GM19455 (cell line): Measurements from ENCODE around the gene HSD11B1L.
"Not testable (repeated sequence)": the region's sequence is repeated elsewhere in the genome, so short reads cannot be mapped to it uniquely, and the experiment has no call there.

Experiments
- ATAC-seq: cut with Tn5 transposase; IDR thresholded peaks from one replicate; pipeline ENCODE4 v1.9.1; 2021; ENCODE audit not compliant: unreplicated experiment

HSD11B1L gene

GRCh38 chr19:5686647-5687359, 6.0 kb downstream of the HSD11B1L start:
- peak; percentile 44 for ATAC-seq

DNA sequence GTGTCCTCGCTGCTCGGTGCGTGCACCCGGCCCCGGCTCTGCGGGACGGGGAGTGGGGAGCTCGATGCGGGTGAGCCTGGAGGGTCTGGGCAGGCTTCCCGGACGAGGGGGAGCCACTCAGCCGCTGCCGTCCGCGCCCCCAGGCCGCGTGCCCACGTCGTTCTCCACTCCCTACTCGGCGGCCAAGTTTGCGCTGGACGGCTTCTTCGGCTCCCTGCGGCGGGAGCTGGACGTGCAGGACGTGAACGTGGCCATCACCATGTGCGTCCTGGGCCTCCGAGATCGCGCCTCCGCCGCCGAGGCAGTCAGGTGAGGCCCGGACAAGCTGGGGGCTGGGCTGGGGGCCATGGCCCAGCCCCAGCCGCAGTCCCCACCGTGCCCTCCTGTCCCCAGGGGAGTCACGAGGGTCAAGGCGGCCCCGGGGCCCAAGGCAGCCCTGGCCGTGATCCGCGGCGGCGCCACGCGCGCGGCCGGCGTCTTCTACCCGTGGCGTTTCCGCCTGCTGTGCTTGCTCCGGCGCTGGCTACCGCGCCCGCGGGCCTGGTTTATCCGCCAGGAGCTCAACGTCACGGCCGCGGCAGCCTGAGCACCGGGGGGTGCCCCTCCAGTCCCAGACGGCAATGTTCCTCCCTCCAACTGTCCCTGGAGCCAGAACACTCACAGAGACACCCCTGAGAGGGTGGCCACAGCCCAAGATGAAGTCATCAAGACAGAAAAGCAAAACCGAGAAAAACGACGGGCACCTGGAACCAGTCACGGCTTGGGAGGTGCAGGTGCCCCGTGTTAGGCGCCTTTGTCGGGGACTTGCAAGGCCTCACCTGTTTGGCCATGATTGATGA, 6.8 kb downstream of the HSD11B1L start:
- no peak for ATAC-seq

DNA sequence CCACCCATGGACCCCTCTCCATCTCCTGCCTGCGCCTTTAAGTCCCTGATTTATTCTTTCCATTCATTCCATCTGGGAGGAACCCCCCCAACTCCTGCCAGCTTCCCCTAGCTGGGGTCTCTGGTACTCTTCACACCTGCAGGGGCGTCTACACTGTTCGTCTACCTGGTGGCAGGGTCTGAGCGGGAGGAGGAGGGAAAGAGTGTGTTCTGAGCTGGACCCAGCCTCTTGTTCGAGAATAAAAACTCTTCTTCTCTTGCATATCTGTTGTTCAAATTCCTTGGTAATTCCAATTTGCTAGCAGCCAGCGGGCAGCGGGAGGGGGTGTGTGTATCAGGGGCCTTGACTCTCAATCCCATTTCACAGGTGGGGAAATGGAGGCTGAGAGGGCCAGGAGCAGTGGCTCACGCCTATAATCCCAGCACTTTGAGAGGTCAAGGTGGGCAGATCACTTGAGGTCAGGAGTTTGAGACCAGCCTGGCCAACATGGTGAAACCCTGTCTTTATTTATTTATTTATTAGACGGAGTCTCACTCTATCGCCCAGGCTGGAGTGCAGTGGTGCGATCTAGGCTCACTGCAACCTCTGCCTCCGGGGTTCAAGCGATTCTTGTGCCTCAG, 7.5 kb downstream of the HSD11B1L start:
- ATAC-seq, result not testable (repeated sequence)

GRCh38 chr19:5690125-5690954, 9.5 kb downstream of the HSD11B1L start, which contains the start of gene RPL36:
TSS of gene RPL36 (plus strand) at chr19:5690295. CDS start at chr19:5690508, 213 bp downstream.
- no peak for ATAC-seq

GRCh38 chr19:5690955-5691821, 10.4 kb downstream of the HSD11B1L start:
- no peak for ATAC-seq

GRCh38 chr19:5691822-5692722, 11.2 kb downstream of the HSD11B1L start:
- no peak for ATAC-seq

GRCh38 chr19:5692723-5693194, 11.9 kb downstream of the HSD11B1L start:
- no peak for ATAC-seq

DNA sequence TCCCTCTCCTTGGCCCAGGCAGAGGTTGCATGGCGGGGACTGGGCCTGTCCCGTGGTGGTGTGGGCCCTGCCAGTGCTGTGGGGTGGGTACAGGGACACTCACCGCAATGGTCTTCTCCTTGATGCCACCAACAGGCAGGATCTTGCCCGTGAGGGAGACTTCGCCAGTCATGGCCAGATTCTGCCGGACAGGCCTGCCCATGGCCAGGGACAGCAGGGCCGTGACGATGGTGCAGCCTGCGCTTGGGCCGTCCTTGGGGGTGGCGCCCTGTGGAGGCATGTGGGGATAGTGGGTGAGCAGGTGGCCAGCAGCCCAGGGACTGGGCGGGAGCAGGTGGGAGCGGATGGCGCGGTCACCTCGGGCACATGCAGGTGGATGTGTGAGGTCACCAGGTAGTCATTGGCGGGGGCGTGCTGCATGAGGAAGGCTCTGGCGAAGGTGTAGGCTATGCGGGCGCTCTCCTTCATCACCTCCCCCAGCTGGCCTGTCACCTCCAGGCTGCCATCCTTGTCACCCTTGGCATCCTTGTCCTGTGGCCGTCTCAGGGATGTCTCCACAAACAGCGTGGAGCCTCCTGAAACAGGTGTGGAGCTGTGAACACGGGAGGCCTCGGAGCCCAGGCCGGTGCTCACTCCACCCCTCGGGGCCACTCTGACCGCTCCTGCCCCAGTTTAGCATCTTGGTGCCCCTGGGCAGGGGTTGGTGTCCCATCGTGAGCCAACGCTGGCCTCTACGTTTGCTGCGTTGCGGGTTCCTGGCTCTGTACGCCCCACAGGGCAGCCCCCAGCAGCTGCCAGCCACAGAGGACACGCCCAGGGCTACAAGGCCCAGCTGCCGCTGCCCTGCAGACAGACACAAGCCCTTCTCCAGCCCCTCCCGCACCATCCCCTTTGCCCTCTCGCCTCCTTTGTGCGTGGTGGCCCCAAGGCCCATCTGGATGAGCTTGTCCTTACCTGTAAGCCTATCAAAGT, 12.7 kb downstream of the HSD11B1L start:
- ATAC-seq, result no peak

DNA sequence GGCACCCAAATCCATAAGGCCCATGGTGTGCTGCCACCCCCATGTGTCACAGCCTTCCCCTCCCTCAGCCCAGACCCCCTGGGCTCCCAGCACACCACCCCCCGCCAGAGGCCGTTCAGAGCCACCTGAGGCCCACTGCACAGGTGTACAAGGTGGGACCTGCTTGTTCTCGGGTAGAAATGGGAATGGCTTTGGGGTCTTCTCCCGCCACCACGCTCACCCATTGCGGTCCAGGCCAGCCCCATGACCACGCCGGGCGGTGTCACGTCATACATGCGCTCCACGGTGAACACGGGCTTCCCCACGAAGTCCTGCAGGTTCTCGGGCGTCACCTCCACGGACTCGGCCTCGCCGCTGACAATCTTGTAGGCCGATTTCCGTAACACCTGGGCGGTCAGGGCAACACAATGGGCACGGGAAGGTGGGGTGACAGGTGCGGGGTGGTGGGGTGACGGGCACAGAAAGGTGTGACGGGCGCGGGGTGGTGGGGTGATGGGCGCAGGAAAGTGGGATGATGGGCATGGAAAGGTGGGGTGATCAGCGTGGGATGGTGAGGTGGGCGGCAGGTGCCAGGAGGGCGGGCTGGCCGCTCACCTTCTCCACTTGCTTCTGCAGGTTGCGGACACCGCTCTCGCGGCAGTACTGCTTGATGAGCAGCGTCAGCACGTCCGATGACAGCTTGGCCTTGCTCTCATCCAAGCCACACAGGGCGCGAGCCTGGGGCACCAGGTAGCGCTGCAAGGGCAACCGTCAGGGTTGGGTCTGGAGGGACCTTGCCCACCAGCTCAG, 13.5 kb downstream of the HSD11B1L start:
- ATAC-seq, result no peak

- ATAC-seq, result no peak
Observed at GRCh38 chr19:5694956-5695648, 14.3 kb downstream of the HSD11B1L start.

GRCh38 chr19:5695649-5696195, 14.9 kb downstream of the HSD11B1L start:
- no peak for ATAC-seq

GRCh38 chr19:5696196-5697021, 15.6 kb downstream of the HSD11B1L start:
- no peak for ATAC-seq

DNA sequence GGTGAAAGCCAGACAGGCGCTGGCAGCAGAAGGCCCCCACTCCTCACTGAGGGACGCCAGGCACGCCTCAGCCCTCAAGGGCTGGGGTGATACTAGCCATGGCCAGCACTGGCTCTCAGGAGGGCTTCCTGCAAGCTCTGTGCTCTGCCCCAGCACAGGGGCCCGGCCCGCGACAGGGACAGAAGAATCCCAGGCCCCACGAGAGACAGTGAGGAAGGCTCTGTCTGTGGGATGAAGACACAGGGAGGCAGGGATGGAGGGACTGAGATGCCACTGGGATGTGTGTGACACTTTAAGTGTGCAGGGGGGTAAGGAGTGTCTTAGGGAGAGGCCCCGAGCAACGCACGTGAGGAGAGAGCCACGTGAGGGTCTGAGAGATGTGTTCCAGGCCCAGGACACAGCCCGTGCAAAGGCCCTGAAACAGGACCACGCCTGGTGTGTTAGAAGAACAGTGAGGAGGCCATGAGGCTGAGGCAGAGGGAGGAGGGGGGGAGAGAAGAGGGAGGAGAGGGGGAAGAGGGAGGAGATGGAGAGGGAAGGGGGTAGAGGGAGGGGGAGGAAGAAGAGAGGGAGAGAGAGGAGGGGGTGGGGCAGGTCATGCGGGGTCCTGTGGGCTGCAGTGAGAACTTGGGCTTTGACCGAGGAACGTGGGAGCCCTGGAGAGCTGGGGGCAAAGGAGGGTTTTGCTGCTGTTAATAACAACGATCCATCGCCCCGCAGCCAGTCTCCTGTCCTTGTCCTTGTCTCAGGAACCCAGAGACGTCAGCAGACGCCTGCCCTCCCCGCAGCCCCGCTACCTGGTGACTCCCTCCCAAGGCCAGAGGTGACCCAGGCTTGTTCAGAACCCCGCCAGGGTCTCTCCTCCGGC, 16.4 kb downstream of the HSD11B1L start:
- no peak for ATAC-seq
